K562 (cell line): ENCODE results near the gene IQCK. TPM values are rescaled to one million over a fixed set of nuclear protein-coding genes. Genes with fewer than 3 reads are reported as not detected.

ENCODE experiments used
- CBFA2T3 ChIP-seq: fragments of 450-650 bp; IDR thresholded peaks from 2 replicates; pipeline ENCODE4 v1.6.1; 2017
- CTCFL ChIP-seq: IDR thresholded peaks from 2 replicates; pipeline ENCODE4 v1.6.1; 2011; ENCODE audit warnings: borderline replicate concordance, low read depth, mild to moderate bottlenecking, moderate library complexity, low read length; ENCODE audit not compliant: insufficient read depth, poor library complexity, severe bottlenecking
- E2F6 ChIP-seq, 2 experiments: IDR thresholded peaks; 2 replicates each; pipeline ENCODE4 v1.6.1; 2011; ENCODE audit warnings: borderline replicate concordance in 1 of 2, control low read depth in 1 of 2, low read depth in 1 of 2, low read length in 1 of 2, mild to moderate bottlenecking in 1 of 2, mixed read lengths in 1 of 2, moderate library complexity in 1 of 2; ENCODE audit not compliant: insufficient read depth in 1 of 2, insufficient read length in 1 of 2, poor library complexity in 1 of 2, severe bottlenecking in 1 of 2; ENCODE audit errors: extremely low read depth in 1 of 2
- FOXM1 ChIP-seq, 2 experiments: fragments of 450-650 bp in 1 of 2; sonication (generic) in 1 of 2; formaldehyde crosslinking in 1 of 2; IDR thresholded peaks; 2 replicates each; pipeline versions ENCODE4 v1.6.1 to v1.9.0; 2017 to 2022; ENCODE audit warnings: low read depth in 2 of 2, mild to moderate bottlenecking in 2 of 2, missing genetic modification reagents in 1 of 2, moderate library complexity in 1 of 2
- HDAC6 ChIP-seq: IDR thresholded peaks from 2 replicates; pipeline ENCODE4 v1.6.1; 2012; ENCODE audit warnings: low read depth, mild to moderate bottlenecking, control low read depth, inconsistent platforms, low read length, moderate library complexity
- IFI16 ChIP-seq: fragments of 250-450 bp; sonication (Bioruptor Pico); IDR thresholded peaks from 2 replicates; pipeline ENCODE4 v2.1.2; 2022; ENCODE audit warnings: mild to moderate bottlenecking, inconsistent platforms
- JUN ChIP-seq, 2 experiments: sonication (generic) in 1 of 2; formaldehyde crosslinking in 1 of 2; IDR thresholded peaks; 2 replicates each; pipeline versions ENCODE4 v1.6.1 to v1.8.0; 2012 to 2022; ENCODE audit warnings: borderline replicate concordance in 2 of 2, mild to moderate bottlenecking in 2 of 2, improper control_type of control experiment in 1 of 2, low read depth in 1 of 2, low read length in 1 of 2, missing genetic modification reagents in 1 of 2
- KDM5B ChIP-seq: fragments of 200-600 bp; sonication (generic); IDR thresholded peaks from 2 replicates; pipeline ENCODE4 v1.6.1; 2012; ENCODE audit warnings: low read depth, mild to moderate bottlenecking, moderate library complexity, low read length, control low read depth, inconsistent platforms; ENCODE audit not compliant: insufficient replicate concordance
- NCOA4 ChIP-seq: fragments of 450-650 bp; IDR thresholded peaks from 2 replicates; pipeline ENCODE4 v1.6.1; 2018; ENCODE audit warnings: mild to moderate bottlenecking; ENCODE audit not compliant: partially characterized antibody
- PHF20 ChIP-seq: fragments of 450-650 bp; IDR thresholded peaks from 2 replicates; pipeline ENCODE4 v1.6.1; 2018; ENCODE audit not compliant: partially characterized antibody
- PHF8 ChIP-seq: fragments of 200-600 bp; sonication (generic); IDR thresholded peaks from 2 replicates; pipeline ENCODE4 v1.6.1; 2012; ENCODE audit warnings: mixed run types, mild to moderate bottlenecking, inconsistent platforms, low read length, moderate library complexity, borderline replicate concordance
- RAD21 ChIP-seq, 2 experiments: fragments of 250-450 bp in 1 of 2; fragments of 450-650 bp in 1 of 2; sonication (Bioruptor Pico) in 1 of 2; formaldehyde crosslinking in 1 of 2; IDR thresholded peaks in 1 of 2; conservative IDR thresholded peaks in 1 of 2; 2 replicates each; pipeline versions ENCODE4 v1.4.0 to v1.8.0; 2020 to 2022; ENCODE audit warnings: mild to moderate bottlenecking in 2 of 2, moderate library complexity in 1 of 2
- RB1 ChIP-seq: fragments of 450-650 bp; IDR thresholded peaks from 2 replicates; pipeline ENCODE4 v1.6.1; 2017; ENCODE audit warnings: low read depth, mild to moderate bottlenecking
- RBFOX2 ChIP-seq: fragments of 200-400 bp; formaldehyde crosslinking; IDR thresholded peaks from 2 replicates; pipeline ENCODE4 v1.6.1; 2017; ENCODE audit warnings: low read depth, mild to moderate bottlenecking, low read length, moderate library complexity
- RBM25 ChIP-seq: fragments of 200-400 bp; formaldehyde crosslinking; IDR thresholded peaks from 2 replicates; pipeline ENCODE4 v1.6.1; 2018; ENCODE audit warnings: low read length, low read depth, moderate library complexity; ENCODE audit not compliant: severe bottlenecking
- VEZF1 ChIP-seq: fragments of 200-800 bp; sonication (Bioruptor generic); IDR thresholded peaks from 2 replicates; pipeline ENCODE4 v1.6.1; 2017; ENCODE audit warnings: missing genetic modification characterization, missing compliant biosample characterization
- ZBTB33 ChIP-seq: sonication (generic); formaldehyde crosslinking; IDR thresholded peaks from 2 replicates; pipeline ENCODE4 v1.8.1; 2023; ENCODE audit warnings: mild to moderate bottlenecking, missing genetic modification reagents
- ZNF24 ChIP-seq: fragments of 450-650 bp; IDR thresholded peaks from 2 replicates; pipeline ENCODE4 v1.6.1; 2016
- polyA plus RNA-seq, 8 experiments: library from polyadenylated mRNA; depleted of rRNA in 4 of 8; stranded (reverse) in 5 of 8; unstranded in 3 of 8; fragments of >200 nt; fragmentation: Nextera tagmentation in 2 of 8; fragmentation: Illumina TruSeq in 1 of 8; extraction: Ambion mirVana in 2 of 8; extraction: Trizol in 1 of 8; gene quantifications; 2 replicates each; pipeline versions ENCODE4 v1.2.1 to v1.2.3, GENCODE V29; 2011 to 2014; ENCODE audit warnings: inconsistent platforms in 1 of 8, missing spikeins in 1 of 8
- total RNA-seq, 7 experiments: library from RNA; depleted of rRNA in 6 of 7; stranded (reverse); fragments of >200 nt in 6 of 7; fragmentation: Illumina TruSeq in 2 of 7; extraction: Trizol in 2 of 7; gene quantifications; 2 replicates each; pipeline versions ENCODE4 v1.2.1 to v1.2.3, GENCODE V29; 2011 to 2021; ENCODE audit warnings: low replicate concordance in 1 of 7

The IQCK gene
- total and polyA plus RNA-seq, 9 of the 15 experiments (the other 6 are each of a cell fraction or from before 2014, with no cell fraction given), result 5.2 to 12.2 (median 7.3) TPM

GRCh38 chr16:19884611-19885450, 166.8 kb downstream of the IQCK start, which contains the start of gene GPRC5B (continued):
- TF ChIP-seq ZBTB33, result peak; percentile 68; the same call in 1 of the 2 replicates
- TF ChIP-seq ZNF24, result no peak
- TF ChIP-seq PHF8, result peak; percentile 33; the same call in 1 of the 2 replicates
- TF ChIP-seq NCOA4, result no peak
- no peak for TF ChIP-seq FOXM1 (IDR thresholded peaks at IDR 0.05; ENCODE audit: low read depth)
- TF ChIP-seq FOXM1 (CRISPR knock-in tag; IDR thresholded peaks at IDR 0.05; ENCODE audit: low read depth), result no peak
- no peak for TF ChIP-seq CBFA2T3
- TF ChIP-seq RBFOX2, result peak; percentile 46; the same call in 1 of the 2 replicates
- peak; percentile 31 for TF ChIP-seq KDM5B
- no peak for TF ChIP-seq JUN (IDR thresholded peaks at IDR 0.05; ENCODE audit: borderline replicate concordance, low read depth, low read length)
- no peak for TF ChIP-seq JUN (CRISPR knock-in tag; IDR thresholded peaks at IDR 0.05; ENCODE audit: borderline replicate concordance)
- peak in 1 of 2 experiments; percentile 84 for TF ChIP-seq E2F6 (IDR thresholded peaks at IDR 0.05; ENCODE audit: borderline replicate concordance in 1 of 2, extremely low read depth in 1 of 2, insufficient read depth in 1 of 2, insufficient read length in 1 of 2, low read depth in 1 of 2, low read length in 1 of 2, poor library complexity in 1 of 2, severe bottlenecking in 1 of 2)
- peak; percentile 17; the same call in 1 of the 2 replicates for TF ChIP-seq RB1
- no peak for TF ChIP-seq HDAC6
- peak; percentile 64 for TF ChIP-seq VEZF1 (CRISPR knock-in tag)
- peak; percentile 42 for TF ChIP-seq CTCFL
- no peak for TF ChIP-seq PHF20
- TF ChIP-seq RAD21 (CRISPR knock-in tag; conservative IDR thresholded peaks at IDR 0.05 in 1 of 2, IDR thresholded peaks at IDR 0.05 in 1 of 2), result peak; percentile 7 to 34; a peak in 2 of 4 replicates
- TF ChIP-seq IFI16 (CRISPR knock-in tag), result no peak
- TF ChIP-seq RBM25, result no peak
